K562 treated with DMSO at 1 percent for 24 hours (cell line): ENCODE data around the gene MYRF. TPM values are rescaled to one million over a fixed set of nuclear protein-coding genes. Genes with fewer than 3 reads are reported as not detected.

Source experiments
- total RNA-seq: library from RNA; unstranded; fragments of 300-600 nt; gene quantifications from 2 replicates; pipeline ENCODE4 v1.2.3, GENCODE V29; 2022; ENCODE audit warnings: low read depth; ENCODE audit not compliant: insufficient read depth

The MYRF gene
- 20.6 and 24.5 TPM in 2 replicates for total RNA-seq

DNA sequence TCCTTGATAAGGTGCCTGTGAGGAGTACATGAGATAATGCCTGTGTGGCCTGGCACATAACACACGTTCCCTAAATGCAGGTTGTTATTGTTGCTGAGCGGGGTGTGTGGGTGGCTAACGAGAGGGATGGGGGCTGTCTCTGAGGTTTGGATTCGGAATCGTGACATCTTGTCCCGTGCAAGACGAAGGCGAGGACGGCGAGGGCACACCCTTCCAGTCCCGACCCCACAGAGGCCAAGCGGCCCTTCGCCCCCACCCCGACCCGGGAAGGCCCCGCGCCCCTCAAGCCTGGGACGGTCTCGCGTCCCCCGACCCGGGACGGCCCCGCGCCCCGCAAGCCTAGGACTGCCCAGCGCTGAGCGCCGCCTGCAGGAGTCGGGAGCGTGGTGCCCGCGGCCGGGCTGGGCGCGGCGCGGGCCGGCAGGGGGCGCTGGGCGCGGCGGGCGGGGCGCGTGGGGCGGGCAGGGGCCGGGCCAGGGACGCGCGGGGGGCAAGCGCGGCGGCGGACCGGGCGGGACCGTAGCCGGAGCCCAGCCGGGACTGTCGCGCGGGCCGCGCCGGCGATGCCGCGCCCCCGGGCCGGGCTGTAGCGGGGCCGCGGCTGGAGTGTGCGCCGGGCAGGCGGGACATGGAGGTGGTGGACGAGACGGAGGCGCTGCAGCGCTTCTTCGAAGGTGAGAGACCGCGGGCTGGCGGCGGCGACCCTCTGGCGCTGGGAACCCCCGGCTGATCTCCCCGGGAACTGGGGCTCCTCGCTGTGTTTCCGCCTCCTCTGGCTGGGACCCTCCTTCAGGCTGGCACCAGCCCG lies at the start of gene MYRF:
TSS of gene MYRF (plus strand) at position 520 of the 808 bp plus-strand sequence. CDS start at position 629, 109 bp downstream.

DNA sequence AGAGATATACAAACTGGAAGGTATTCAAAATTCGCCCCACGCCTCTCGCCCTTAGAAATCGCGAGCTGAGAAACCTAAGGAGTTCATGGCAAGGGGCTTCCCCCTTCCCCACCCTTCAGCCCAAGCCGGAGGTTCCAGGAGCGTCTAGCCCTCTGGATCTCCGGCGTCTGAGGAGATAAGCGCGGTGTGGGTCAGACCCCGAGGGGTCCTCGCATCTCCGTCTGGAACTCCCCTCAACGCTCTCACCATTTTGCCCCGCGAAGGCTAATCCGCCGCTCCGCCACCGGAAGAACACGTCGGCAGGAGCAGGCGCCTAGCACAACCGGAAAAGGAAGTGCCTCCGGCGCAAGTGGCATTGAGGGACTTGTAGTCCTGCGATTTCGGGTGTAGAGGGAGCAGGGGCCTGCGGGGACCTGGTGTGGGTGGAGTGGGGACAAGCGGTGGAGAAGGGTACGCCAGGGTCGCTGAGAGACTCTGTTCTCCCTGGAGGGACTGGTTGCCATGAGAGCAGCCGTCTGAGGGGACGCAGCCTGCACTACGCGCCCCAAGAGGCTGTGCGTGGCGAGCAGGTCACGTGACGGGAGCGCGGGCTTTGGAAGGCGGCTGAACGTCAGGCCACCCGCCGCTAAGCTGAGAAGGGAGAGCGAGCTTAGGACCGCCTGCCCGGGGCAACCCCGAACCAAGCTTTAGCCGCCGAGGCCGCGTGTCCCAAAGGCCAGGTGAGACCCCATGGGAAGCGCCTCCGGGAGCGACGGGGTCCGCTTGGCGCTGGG lies 40.1 kb downstream of the MYRF start, which contains the start of the genes FEN1 and TMEM258:
TSS of gene FEN1 (plus strand) at position 602 of the 773 bp plus-strand sequence. CDS start 2,451 bp downstream, outside the sequence.
TSS of gene TMEM258 (minus strand) at position 290 of the 773 bp plus-strand sequence. CDS start at position 249, 41 bp downstream.

GRCh38 chr11:61816736-61817455 lies 64.5 kb downstream of the MYRF start, which contains the start of gene FADS1:
FADS1 (minus strand) TSS chr11:61817003; CDS start chr11:61816929, 74 bp downstream.

DNA sequence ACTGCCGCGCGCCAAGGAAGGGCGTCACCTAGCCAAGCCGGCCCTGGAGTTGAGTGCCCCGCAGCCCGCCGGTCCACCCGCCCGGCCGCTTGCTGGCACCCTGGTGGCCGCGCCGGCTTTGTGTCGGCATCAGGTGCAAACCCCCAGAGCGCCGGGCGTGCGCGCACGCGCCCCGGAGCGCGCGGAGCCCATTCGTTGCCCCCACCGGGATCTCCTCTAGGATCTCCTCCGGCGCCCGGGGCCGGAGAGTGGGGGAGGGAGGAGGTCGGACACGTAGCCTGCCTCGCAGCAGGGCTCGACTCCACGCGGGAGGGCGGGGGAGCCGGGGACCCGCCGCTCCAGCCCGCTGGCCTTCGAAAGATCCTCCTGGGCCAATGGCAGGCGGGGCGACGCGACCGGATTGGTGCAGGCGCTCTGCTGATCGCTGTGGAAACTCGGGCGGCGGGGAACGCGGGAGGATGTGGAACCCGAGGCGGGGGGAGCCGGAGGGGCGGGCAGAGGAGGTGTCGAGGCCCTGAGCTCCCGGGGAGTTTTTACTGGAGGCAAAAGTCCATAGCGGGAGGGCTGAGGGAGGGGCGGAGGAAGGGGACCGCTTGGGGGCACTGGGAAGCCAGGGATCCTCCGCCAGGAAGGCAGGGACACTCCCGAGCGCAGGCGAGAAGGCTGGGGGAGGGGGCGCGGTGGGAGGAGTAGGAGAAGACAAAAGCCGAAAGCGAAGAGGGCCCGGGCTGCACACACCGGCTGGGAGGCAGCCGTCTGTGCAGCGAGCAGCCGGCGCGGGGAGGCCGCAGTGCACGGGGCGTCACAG lies 75.3 kb downstream of the MYRF start, which contains the start of gene FADS2:
TSS of gene FADS2 (plus strand) at position 730 of the 808 bp plus-strand sequence. CDS start 91 bp downstream, outside the sequence.

Other genes with a start within 250 kb of the MYRF start
- gene LRRC10B, start 243.9 kb upstream of the MYRF start, total RNA-seq: 0.27 and 0.47 TPM in 2 replicates
- 0.09 and 0.43 TPM in 2 replicates for gene SYT7, start 171.6 kb upstream of the MYRF start, total RNA-seq
- gene DAGLA, start 72.2 kb upstream of the MYRF start, total RNA-seq: 0.13 and 0.34 TPM in 2 replicates
- gene TMEM258, start 40.0 kb downstream of the MYRF start, total RNA-seq: 336 and 371 TPM in 2 replicates
- 144 and 156 TPM in 2 replicates for gene FEN1, start 40.3 kb downstream of the MYRF start, total RNA-seq
- 68.2 and 69.1 TPM in 2 replicates for gene FADS1, start 64.4 kb downstream of the MYRF start, total RNA-seq
- gene FADS2, start 75.7 kb downstream of the MYRF start, total RNA-seq: 9.0 and 10.4 TPM in 2 replicates
- 46.9 and 59.5 TPM in 2 replicates for gene FADS3, start 138.9 kb downstream of the MYRF start, total RNA-seq
- 10.2 and 11.5 TPM in 2 replicates for gene RAB3IL1, start 164.9 kb downstream of the MYRF start, total RNA-seq
- 10.5 and 16.4 TPM in 2 replicates for gene BEST1, start 197.7 kb downstream of the MYRF start, total RNA-seq
- 6,226 and 6,816 TPM in 2 replicates for gene FTH1, start 215.0 kb downstream of the MYRF start, total RNA-seq